ENCODE results near the gene BRSK2.

GRCh38 chr11:1454576-1454975 is 64.8 kb downstream of the BRSK2 start:
- TF ChIP-seq, protein P1, sequence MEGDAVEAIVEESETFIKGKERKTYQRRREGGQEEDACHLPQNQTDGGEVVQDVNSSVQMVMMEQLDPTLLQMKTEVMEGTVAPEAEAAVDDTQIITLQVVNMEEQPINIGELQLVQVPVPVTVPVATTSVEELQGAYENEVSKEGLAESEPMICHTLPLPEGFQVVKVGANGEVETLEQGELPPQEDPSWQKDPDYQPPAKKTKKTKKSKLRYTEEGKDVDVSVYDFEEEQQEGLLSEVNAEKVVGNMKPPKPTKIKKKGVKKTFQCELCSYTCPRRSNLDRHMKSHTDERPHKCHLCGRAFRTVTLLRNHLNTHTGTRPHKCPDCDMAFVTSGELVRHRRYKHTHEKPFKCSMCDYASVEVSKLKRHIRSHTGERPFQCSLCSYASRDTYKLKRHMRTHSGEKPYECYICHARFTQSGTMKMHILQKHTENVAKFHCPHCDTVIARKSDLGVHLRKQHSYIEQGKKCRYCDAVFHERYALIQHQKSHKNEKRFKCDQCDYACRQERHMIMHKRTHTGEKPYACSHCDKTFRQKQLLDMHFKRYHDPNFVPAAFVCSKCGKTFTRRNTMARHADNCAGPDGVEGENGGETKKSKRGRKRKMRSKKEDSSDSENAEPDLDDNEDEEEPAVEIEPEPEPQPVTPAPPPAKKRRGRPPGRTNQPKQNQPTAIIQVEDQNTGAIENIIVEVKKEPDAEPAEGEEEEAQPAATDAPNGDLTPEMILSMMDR (IDR thresholded peaks at IDR 0.05) = no peak
- TF ChIP-seq POLR2A (IDR thresholded peaks at IDR 0.05) (no peak), POLR2AphosphoS5 (IDR thresholded peaks at IDR 0.05) (no peak)

Measured in breast epithelium (tissue), 3 donors.